Cardiac muscle cell (in vitro differentiated cells and primary cell): ENCODE results near the gene C16orf89. TPM values are rescaled to one million over a fixed set of nuclear protein-coding genes. Genes with fewer than 3 reads are reported as not detected.
"Not testable (repeated sequence)": the region's sequence is repeated elsewhere in the genome, so short reads cannot be mapped to it uniquely, and the experiment has no call there.

Experiments used
- DNase-seq, 2 donors: peaks; one replicate each; pipeline versions ENCODE4 v3.0.0 to v3.0.0-alpha.2; 2010 to 2017; ENCODE audit warnings: low read depth in 1 of 2, low spot score in 1 of 2
- H3K27ac ChIP-seq: fragments of 200-600 bp; sonication (generic); 2 replicates; pipeline ENCODE4 v1.5.1; 2016
- H3K27me3 ChIP-seq: fragments of 200-600 bp; sonication (generic); 2 replicates; pipeline ENCODE4 v1.6.0; 2016; ENCODE audit warnings: control low read depth
- H3K36me3 ChIP-seq: fragments of 200-600 bp; sonication (generic); 2 replicates; pipeline ENCODE4 v1.5.1; 2016; ENCODE audit warnings: control low read depth
- H3K4me1 ChIP-seq: fragments of 200-600 bp; sonication (generic); 2 replicates; pipeline ENCODE4 v1.8.1; 2017; ENCODE audit warnings: low read depth, mild to moderate bottlenecking, mixed run types
- H3K4me3 ChIP-seq: fragments of 200-600 bp; sonication (generic); 2 replicates; pipeline ENCODE4 v1.5.1; 2016; ENCODE audit warnings: mild to moderate bottlenecking
- H3K9me3 ChIP-seq: fragments of 200-600 bp; sonication (generic); 2 replicates; pipeline ENCODE4 v1.5.1; 2017; ENCODE audit warnings: low read depth, mild to moderate bottlenecking, control low read depth
- polyA plus RNA-seq: library from polyadenylated mRNA; unstranded; fragments of >200 nt; fragmentation: Nextera tagmentation; extraction: Ambion mirVana; gene quantifications from 2 replicates; pipeline ENCODE4 v1.2.1, GENCODE V29; 2016
- total RNA-seq: library from RNA; depleted of rRNA; stranded (reverse); fragments of >200 nt; gene quantifications from 2 replicates; pipeline ENCODE4 v1.2.3, GENCODE V29; 2016
- TF ChIP-seq, protein P1 (sequence below): IDR thresholded peaks from 2 replicates; pipeline ENCODE4 v1.5.1; 2012; ENCODE audit warnings: low read depth, mild to moderate bottlenecking, low read length

C16orf89 gene
- total and polyA plus RNA-seq, 2 experiments from 2014 or later: 0.62 TPM; not detected in 1

DNA sequence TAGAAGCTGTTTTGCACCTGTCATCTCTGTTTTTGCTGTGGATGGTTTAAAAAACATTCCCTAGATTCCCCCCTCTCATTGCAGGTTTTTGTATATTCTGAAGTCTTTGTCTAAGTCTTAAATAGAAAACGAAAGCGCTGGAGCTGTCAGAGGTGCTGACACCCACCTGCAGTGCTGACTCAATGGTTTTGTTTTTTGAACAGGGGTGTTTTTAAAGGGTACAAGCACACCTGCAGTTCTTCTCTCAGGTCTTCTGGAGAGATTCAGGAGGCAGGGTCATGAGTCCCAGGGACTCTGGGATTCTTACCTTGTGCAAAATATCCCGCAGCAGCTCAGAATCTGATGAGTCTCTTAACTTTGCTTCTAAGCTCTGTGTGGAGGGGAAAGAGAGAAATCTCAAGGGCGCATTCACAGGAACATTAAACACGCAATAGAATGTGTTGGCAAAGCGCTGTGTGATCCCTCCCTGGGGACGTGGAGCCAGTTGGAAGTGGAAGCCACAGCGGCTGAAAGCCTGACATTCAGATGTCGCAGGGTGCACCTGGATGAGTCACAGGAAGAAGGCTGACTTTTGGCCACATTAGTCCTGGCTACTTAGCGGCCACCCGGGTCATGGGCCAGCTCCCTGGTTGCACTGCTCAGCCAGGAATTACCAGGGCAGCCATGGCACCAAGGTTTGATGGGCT lies 29.5 kb upstream of the C16orf89 start:
- H3K27ac ChIP-seq, H3K36me3 ChIP-seq, DNase-seq, H3K9me3 ChIP-seq, H3K4me1 ChIP-seq, H3K4me3 ChIP-seq, H3K27me3 ChIP-seq: not testable (repeated sequence)

DNA sequence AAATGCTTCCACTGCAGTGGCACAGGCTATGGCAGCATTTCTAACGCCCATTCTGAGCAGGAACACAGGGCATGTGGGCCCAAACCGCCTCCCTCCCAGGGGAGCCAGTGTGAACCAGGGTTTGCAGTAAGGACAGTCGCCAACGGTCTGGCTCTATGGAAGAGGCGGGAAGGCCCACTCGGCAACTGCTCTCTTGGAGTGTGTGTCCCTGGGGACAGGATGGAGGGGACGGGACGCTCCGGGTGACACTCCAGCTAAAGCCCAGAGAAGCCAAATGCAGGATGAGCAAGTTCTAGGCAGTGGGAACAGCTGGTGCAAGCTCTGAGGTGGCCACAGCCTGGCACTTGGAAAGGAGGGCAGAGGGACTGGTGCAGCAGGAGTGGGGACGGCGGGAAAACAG lies 28.0 kb upstream of the C16orf89 start:
- H3K27ac ChIP-seq, H3K27me3 ChIP-seq, DNase-seq, H3K36me3 ChIP-seq, H3K4me3 ChIP-seq, H3K9me3 ChIP-seq, H3K4me1 ChIP-seq: not testable (repeated sequence)

DNA sequence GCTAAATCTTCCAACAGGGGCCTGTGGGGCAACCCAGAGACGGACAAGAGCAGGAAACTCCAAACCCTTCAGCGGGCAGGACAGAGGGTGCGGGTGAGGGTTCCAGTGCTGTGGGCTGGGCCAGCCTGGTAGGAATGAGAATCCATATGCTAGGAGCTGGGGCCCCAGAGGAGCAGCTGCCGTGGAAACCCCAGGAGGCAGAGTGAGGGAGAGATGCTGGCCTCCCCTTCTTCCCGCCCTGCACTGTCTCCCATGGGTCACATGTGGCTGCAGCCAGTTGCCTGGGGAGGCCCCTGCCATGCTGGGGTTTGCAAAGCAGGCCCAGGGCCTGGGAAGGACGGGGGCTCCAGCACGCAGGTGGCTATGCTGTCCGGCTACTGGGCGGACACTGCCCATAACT lies 27.3 kb upstream of the C16orf89 start:
- H3K9me3 ChIP-seq, H3K27ac ChIP-seq, H3K4me1 ChIP-seq, H3K36me3 ChIP-seq, H3K27me3 ChIP-seq, DNase-seq, H3K4me3 ChIP-seq: not testable (repeated sequence)

DNA sequence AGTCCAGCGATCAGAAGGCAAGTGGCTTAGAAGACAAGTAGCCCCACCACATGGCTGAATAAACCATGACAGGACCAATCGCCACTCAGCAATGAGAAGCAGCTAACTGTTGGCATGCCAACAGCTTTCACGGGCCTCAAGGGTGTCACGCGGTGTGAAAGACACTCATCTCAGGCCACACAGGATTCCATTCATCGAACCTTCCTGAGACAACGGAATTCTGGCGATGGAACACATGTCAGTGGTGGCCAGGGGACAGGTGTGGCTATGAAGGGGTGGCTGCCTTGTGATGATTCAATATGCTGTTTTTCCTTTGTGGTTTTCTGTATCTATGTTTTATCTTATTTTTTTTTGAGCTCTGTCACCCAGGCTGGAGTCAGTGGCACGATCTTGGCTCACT lies 24.8 kb upstream of the C16orf89 start:
- not testable (repeated sequence) for H3K27me3 ChIP-seq, H3K36me3 ChIP-seq, H3K9me3 ChIP-seq, H3K4me1 ChIP-seq, H3K27ac ChIP-seq, H3K4me3 ChIP-seq, DNase-seq

DNA sequence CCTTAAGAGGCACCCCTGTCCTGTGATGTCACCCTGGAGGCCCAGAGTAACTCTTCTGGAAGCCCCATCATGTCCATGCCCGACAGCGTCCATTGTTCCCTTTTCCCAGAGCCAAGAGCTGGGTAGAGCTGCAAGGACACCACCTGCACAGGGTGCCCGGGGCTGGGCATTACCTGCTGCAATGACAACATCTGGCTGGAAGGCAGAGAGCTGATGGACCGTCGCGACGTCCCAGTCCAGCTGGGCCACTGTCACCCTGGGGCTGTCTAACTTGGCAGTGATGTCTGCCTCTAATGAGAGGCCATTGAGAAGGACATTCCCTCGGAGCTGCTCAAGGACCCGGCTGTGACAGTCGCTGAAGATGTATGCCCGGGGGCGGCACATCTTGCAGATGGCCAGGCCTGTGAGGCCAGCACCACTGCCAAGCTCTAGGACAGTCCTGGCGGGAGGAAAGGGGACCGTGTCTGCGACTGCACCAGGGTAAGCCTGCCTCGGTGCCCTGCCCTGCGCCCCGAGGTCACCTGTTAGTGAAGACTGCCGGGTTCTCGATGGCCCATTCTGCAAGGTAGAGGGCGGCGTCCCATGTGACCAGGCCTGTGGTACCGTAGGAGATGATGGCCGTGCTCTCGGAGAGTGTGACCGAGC lies 24.3 kb upstream of the C16orf89 start:
- H3K9me3 ChIP-seq, H3K36me3 ChIP-seq, H3K4me3 ChIP-seq: not testable (repeated sequence)

DNA sequence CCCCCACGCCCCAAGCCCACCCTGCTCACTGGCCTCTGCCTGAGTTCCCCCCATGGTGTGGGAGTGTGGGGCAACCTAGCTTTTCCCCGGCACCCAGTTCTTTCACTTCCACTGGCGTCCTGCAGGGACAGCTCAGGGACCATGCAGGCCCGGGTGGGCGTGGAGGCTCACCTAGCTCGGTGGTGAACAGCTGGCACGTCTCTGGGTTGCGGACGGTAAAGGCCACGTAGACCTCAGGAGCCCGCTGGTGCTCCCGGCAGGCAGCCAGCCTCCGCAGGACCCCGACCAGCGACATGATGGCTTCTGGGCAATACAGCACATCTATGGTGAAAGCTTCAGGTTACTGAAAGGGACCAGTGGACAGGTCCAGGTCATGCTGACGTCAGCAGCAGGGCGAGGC lies 23.2 kb upstream of the C16orf89 start:
- not testable (repeated sequence) for H3K4me1 ChIP-seq, H3K9me3 ChIP-seq, H3K27ac ChIP-seq, DNase-seq, H3K27me3 ChIP-seq, H3K36me3 ChIP-seq, H3K4me3 ChIP-seq

More for the DNA sequence above, 24.3 kb upstream of the C16orf89 start:
- not testable (repeated sequence) for DNase-seq, H3K4me1 ChIP-seq, H3K27ac ChIP-seq, H3K27me3 ChIP-seq

DNA sequence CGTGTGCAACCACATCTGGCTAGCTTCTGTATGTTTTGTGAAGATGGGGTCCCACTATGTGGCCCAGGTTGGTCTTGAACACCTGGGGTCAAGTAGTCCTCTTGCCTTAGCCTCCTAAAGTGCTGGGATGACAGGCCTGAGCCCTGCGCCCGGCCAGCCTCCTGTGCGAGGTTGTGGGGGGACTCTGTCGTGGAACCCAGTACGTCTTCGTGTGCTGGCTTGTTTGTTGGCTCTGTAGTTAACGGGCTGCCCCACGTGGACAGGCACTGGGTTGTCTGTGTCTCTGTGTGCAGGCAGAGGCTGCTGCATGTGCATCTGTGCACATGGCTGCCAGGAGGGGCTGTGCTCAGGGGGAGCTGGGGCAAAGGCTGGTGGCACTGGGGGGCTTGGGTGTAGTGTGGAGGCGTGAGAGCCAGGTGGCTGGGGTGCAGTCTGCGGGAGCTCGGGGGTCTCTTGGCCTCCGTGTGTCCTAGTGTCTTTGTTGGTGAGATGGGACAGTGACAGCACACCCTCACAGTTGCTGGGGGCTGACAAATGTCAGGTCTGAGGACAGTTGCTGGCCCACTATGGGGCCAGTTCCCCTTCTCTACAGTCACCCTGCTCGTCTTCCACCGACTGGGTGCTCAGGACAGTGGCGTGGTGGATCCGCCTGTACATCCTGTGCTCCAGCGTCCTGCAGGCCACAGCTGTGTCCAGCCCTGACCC lies 22.5 kb upstream of the C16orf89 start:
- DNase-seq, H3K4me1 ChIP-seq: not testable (repeated sequence)

DNA sequence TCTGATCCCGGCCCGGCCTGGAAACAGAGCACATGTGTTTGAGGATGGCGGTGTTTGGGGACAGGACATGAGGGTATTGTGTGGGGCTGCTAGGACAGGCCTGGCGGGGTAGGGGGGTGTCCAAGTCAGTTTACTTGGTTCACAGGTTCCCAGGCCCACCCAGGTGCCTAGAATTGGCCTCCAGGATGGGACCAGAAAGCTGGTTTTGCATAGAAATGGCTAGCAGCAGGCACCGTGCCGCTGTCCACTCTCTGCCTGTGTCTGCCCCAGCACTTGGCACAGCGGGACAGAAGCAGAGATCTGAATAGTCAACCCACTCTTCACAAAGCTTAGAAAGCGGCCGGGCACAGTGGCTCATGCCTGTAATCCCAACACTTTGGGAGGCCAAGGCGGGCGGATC lies 20.0 kb upstream of the C16orf89 start:
- not testable (repeated sequence) for H3K9me3 ChIP-seq, H3K4me3 ChIP-seq, H3K27ac ChIP-seq, DNase-seq, H3K4me1 ChIP-seq, H3K27me3 ChIP-seq, H3K36me3 ChIP-seq

More for the DNA sequence above, 22.5 kb upstream of the C16orf89 start:
- H3K9me3 ChIP-seq, H3K36me3 ChIP-seq, H3K27ac ChIP-seq, H3K4me3 ChIP-seq, H3K27me3 ChIP-seq: not testable (repeated sequence)

DNA sequence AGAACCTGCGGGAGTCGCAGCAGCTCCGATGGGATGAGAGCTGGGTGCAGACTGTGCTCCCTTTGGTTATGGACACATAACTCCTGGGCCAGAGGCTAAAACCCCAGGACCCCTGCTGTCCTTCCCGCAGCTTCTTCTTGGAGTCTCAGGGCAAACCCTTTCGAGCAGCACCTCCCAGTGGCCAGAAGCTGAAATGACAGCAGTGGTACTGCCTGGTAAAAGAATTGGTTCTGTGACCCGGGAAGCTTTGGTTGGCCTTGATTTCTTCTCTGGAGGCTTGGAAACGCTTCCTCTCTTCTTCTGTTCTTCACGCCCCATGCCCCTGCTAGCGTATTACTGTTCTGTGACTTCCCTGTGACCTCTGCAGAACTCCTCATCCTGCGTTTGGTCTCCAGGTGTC lies 19.0 kb upstream of the C16orf89 start:
- TF ChIP-seq, protein P1, sequence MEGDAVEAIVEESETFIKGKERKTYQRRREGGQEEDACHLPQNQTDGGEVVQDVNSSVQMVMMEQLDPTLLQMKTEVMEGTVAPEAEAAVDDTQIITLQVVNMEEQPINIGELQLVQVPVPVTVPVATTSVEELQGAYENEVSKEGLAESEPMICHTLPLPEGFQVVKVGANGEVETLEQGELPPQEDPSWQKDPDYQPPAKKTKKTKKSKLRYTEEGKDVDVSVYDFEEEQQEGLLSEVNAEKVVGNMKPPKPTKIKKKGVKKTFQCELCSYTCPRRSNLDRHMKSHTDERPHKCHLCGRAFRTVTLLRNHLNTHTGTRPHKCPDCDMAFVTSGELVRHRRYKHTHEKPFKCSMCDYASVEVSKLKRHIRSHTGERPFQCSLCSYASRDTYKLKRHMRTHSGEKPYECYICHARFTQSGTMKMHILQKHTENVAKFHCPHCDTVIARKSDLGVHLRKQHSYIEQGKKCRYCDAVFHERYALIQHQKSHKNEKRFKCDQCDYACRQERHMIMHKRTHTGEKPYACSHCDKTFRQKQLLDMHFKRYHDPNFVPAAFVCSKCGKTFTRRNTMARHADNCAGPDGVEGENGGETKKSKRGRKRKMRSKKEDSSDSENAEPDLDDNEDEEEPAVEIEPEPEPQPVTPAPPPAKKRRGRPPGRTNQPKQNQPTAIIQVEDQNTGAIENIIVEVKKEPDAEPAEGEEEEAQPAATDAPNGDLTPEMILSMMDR: peak; percentile 64
- H3K27ac ChIP-seq, H3K4me1 ChIP-seq, H3K27me3 ChIP-seq, H3K4me3 ChIP-seq, H3K36me3 ChIP-seq, H3K9me3 ChIP-seq: not testable (repeated sequence)
- peak; percentile 47 to 61 for DNase-seq

DNA sequence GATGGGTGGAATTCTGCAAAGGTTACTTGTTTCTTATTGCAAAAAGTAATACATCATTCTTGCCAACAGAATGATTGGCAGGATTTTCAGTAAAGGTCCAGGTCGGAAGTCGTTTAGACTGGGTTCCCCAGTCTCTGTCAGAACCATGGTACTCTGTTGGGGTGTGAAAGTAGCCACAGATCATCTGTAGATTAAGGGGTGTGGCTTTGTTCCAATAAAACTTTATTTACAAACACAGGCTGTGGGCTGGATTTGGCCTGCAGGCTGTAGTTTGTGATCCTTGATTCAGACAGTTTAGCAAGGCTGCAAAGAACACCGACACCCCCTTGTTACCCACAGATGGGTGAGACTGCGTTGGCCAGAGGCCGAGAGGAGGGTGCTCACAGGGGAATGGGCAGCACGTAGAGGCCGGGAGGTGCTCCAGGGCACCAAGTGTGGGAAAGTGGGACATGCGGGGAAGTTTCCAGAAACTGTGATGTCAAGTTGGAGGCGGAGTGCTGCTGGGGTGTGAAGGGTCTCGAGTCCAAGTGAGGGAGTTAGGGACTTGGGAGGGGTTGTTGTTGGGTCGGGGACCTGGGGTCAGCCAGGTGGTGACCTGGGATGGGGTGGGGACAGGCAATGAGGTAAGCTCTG lies 18.5 kb upstream of the C16orf89 start:
- not testable (repeated sequence) for H3K9me3 ChIP-seq, H3K36me3 ChIP-seq, H3K27me3 ChIP-seq, DNase-seq, H3K27ac ChIP-seq, H3K4me1 ChIP-seq, H3K4me3 ChIP-seq

DNA sequence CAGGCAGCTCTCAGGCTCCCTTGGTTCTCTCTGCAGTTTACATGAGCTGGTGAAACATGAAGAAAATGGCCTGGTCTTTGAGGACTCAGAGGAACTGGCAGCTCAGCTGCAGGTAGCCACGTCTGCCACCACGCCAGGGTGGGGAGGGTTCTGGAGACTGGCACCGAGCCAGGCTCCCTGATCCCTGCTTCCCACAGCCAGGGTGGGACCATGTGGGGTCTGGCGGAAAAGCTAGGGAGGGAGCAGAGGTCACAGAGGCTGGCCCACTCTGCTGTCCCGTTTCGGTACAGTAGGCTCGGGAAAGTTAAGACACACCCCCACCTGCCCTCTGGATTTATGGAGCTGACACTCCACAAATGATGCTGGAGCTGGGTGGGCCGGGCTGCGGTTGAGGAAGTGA lies 17.9 kb upstream of the C16orf89 start:
- not testable (repeated sequence) for H3K9me3 ChIP-seq, H3K4me3 ChIP-seq, H3K27me3 ChIP-seq, H3K4me1 ChIP-seq, DNase-seq, H3K27ac ChIP-seq, H3K36me3 ChIP-seq

DNA sequence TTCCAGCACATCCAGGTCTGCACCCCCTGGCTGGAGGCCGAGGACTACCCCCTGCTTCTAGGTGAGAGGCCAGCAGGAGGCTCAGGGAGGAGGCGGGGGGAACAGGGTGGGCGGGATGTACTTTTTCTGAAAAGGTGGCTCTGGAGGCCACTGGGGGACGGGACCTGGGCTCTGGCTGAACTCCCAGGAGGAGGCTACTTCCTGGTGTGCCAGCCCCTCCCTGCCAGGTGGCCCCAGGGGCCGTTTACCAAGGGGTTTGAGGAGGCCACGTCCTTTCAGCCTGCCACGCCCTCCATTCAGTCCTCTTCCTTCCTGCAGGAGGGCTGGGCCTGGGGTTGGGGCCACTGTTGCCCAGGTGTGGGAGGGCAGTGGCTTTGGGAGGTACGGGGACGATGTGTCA lies 15.2 kb upstream of the C16orf89 start:
- not testable (repeated sequence) for H3K27me3 ChIP-seq, DNase-seq, H3K27ac ChIP-seq, H3K4me1 ChIP-seq, H3K36me3 ChIP-seq, H3K9me3 ChIP-seq, H3K4me3 ChIP-seq

DNA sequence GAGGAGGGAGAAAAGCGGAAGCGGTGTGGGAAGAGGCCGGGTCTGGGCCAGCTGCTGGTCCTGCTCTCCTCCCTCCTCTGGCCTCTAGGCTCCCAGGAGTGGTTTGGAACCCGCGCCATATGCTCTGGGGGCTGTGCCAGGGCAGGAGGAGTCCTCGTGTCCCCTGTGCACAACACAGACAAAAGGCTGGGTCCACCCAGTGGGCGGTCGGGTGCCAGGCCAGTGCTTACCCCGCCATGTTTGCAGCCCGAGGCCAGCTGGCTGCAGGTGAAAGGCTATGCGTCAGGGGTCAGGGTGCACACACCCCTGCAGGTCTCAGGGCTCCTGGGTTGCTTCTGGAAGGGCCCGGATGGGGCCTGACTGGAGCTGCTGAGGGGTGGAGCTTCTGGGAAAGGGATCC lies 14.7 kb upstream of the C16orf89 start:
- not testable (repeated sequence) for DNase-seq, H3K27ac ChIP-seq, H3K36me3 ChIP-seq, H3K4me1 ChIP-seq, H3K4me3 ChIP-seq, H3K27me3 ChIP-seq, H3K9me3 ChIP-seq
